ENCODE measurements around the gene CD180. TPM values are rescaled to one million over a fixed set of nuclear protein-coding genes. Genes with fewer than 3 reads are reported as not detected.

Gene CD180
- total and polyA plus RNA-seq, 9 of the 15 experiments (the other 6 are each of a cell fraction or from before 2014, with no cell fraction given) = 0.01 to 0.07 TPM; not detected in 7

- no peak for TF ChIP-seq PYGO2 (tag; IDR thresholded peaks at IDR 0.05)
- peak; percentile 67 for TF ChIP-seq CREM (IDR thresholded peaks at IDR 0.05; ENCODE audit: low read depth)
- no peak for TF ChIP-seq ZBTB11 (CRISPR knock-in tag; IDR thresholded peaks at IDR 0.05)
- TF ChIP-seq, protein P1, sequence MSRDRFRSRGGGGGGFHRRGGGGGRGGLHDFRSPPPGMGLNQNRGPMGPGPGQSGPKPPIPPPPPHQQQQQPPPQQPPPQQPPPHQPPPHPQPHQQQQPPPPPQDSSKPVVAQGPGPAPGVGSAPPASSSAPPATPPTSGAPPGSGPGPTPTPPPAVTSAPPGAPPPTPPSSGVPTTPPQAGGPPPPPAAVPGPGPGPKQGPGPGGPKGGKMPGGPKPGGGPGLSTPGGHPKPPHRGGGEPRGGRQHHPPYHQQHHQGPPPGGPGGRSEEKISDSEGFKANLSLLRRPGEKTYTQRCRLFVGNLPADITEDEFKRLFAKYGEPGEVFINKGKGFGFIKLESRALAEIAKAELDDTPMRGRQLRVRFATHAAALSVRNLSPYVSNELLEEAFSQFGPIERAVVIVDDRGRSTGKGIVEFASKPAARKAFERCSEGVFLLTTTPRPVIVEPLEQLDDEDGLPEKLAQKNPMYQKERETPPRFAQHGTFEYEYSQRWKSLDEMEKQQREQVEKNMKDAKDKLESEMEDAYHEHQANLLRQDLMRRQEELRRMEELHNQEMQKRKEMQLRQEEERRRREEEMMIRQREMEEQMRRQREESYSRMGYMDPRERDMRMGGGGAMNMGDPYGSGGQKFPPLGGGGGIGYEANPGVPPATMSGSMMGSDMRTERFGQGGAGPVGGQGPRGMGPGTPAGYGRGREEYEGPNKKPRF (IDR thresholded peaks at IDR 0.05; ENCODE audit: low read depth, low read length) = no peak
- no peak for TF ChIP-seq SMARCA5 (IDR thresholded peaks at IDR 0.05)
- no peak for TF ChIP-seq KDM4B (IDR thresholded peaks at IDR 0.05; ENCODE audit: borderline replicate concordance in 2 of 2, low read depth in 1 of 2)
- TF ChIP-seq GATA2 (CRISPR knock-in tag; IDR thresholded peaks at IDR 0.05) = peak; percentile 98
- TF ChIP-seq ZNF764 (CRISPR knock-in tag; IDR thresholded peaks at IDR 0.05; ENCODE audit: low read depth) = no peak
- TF ChIP-seq ETV1 (tag; conservative IDR thresholded peaks at IDR 0.05; ENCODE audit: low read depth) = no peak
- TF ChIP-seq, protein P2, sequence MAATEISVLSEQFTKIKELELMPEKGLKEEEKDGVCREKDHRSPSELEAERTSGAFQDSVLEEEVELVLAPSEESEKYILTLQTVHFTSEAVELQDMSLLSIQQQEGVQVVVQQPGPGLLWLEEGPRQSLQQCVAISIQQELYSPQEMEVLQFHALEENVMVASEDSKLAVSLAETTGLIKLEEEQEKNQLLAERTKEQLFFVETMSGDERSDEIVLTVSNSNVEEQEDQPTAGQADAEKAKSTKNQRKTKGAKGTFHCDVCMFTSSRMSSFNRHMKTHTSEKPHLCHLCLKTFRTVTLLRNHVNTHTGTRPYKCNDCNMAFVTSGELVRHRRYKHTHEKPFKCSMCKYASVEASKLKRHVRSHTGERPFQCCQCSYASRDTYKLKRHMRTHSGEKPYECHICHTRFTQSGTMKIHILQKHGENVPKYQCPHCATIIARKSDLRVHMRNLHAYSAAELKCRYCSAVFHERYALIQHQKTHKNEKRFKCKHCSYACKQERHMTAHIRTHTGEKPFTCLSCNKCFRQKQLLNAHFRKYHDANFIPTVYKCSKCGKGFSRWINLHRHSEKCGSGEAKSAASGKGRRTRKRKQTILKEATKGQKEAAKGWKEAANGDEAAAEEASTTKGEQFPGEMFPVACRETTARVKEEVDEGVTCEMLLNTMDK (IDR thresholded peaks at IDR 0.05; ENCODE audit: borderline replicate concordance, insufficient read depth, low read depth, low read length, poor library complexity, severe bottlenecking) = no peak
- peak; percentile 68 for TF ChIP-seq MEIS2 (IDR thresholded peaks at IDR 0.05; ENCODE audit: partially characterized antibody)
- 0 out of 2 replicates have a peak, but pooled peaks have one; percentile 39 for TF ChIP-seq ZNF644 (tag; IDR thresholded peaks at IDR 0.05; ENCODE audit: low read depth)
- no peak for TF ChIP-seq HBP1 (CRISPR knock-in tag; IDR thresholded peaks at IDR 0.05)
- peak; percentile 75 for TF ChIP-seq HDAC3 (IDR thresholded peaks at IDR 0.05; ENCODE audit: borderline replicate concordance, partially characterized antibody)
- TF ChIP-seq ZNF431 (CRISPR knock-in tag; IDR thresholded peaks at IDR 0.05) = no peak
- no peak for TF ChIP-seq ZNF282 (CRISPR knock-in tag; IDR thresholded peaks at IDR 0.05)
- TF ChIP-seq NFIC (IDR thresholded peaks at IDR 0.05) = peak; percentile 51; the same call in 1 of the 2 replicates
- TF ChIP-seq ETS2 (tag; IDR thresholded peaks at IDR 0.05; ENCODE audit: borderline replicate concordance, poor library complexity, severe bottlenecking) = no peak
- TF ChIP-seq FOXK2 (conservative IDR thresholded peaks at IDR 0.05 in 1 of 2, IDR thresholded peaks at IDR 0.05 in 1 of 2; ENCODE audit: low read depth in 2 of 2) = no peak
Observed at GRCh38 chr5:67206929-67207328, 10.3 kb upstream of the CD180 start (continued).

All from K562 (cell line).